Measurements from ENCODE around the gene CHML.

CHML gene

GRCh38 chr1:241611736-241612135, 28.4 kb downstream of the CHML start:
- Histone ChIP-seq H3K9me3 (ENCODE audit: insufficient read depth, low read length) (no peaks in the 10 kb centered on the region), H3K27ac (ENCODE audit: low read depth, low read length) (no peak overlapping the region), H3K36me3 (ENCODE audit: low read length) (no peaks in the 10 kb centered on the region), H4K20me1 (ENCODE audit: low read depth, low read length) (no peaks in the 10 kb centered on the region), H3K9me2 (replicated peaks; ENCODE audit: insufficient read depth, low read length) (no peaks in the 10 kb centered on the region), H3K4me2 (ENCODE audit: low read depth, low read length, poor library complexity, severe bottlenecking) (no peak overlapping the region), H3F3A (ENCODE audit: insufficient read depth) (no peaks in the 10 kb centered on the region; the same call in 1 of the 2 replicates), H2AFZ (ENCODE audit: low read depth, low read length, severe bottlenecking) (no peak overlapping the region), H3K9ac (ENCODE audit: low read length) (no peak overlapping the region), H3K27me3 (ENCODE audit: low read length) (no peaks in the 10 kb centered on the region), H3K4me3 (ENCODE audit: insufficient read depth, low read length, poor library complexity, severe bottlenecking) (no peak overlapping the region), H3K79me2 (ENCODE audit: insufficient read depth, low read length) (no peaks in the 10 kb centered on the region)
- no peak for TF ChIP-seq CTCF (IDR thresholded peaks at IDR 0.05; ENCODE audit: insufficient read depth, low read length, poor library complexity, severe bottlenecking)
- no peak for TF ChIP-seq EZH2phosphoT487 (conservative IDR thresholded peaks at IDR 0.05; ENCODE audit: low read length)

DNA sequence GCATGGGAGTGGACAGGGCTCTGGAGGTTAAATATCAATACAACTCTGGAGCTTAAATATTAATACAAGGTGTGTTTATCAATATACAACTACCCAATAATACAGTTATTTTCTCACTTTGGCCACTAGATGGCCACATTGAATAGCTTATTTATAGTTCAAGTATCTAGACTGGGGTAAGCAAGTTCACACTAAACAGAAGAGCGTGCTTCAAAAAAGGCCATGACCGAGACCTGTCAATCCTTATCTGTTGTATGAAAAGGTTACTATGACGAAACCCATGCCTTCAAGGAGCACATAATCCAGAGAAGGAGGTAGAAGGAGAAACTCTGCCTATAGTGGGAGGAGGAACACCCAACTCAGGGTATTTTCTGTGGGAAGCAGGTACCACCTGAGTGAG, 29.1 kb downstream of the CHML start:
- H3K36me3 ChIP-seq (ENCODE audit: low read length), result no peaks in the 10 kb centered on the region
- H2AFZ ChIP-seq (ENCODE audit: low read depth, low read length, severe bottlenecking), result peak overlapping the region; percentile 76
- no peaks in the 10 kb centered on the region; the same call in 1 of the 2 replicates for H3F3A ChIP-seq (ENCODE audit: insufficient read depth)
- H4K20me1 ChIP-seq (ENCODE audit: low read depth, low read length), result no peaks in the 10 kb centered on the region
- no peak overlapping the region for H3K27ac ChIP-seq (ENCODE audit: low read depth, low read length)
- H3K4me2 ChIP-seq (ENCODE audit: low read depth, low read length, poor library complexity, severe bottlenecking), result no peak overlapping the region
- no peaks in the 10 kb centered on the region for H3K79me2 ChIP-seq (ENCODE audit: insufficient read depth, low read length)
- H3K9me2 ChIP-seq (replicated peaks; ENCODE audit: insufficient read depth, low read length), result no peaks in the 10 kb centered on the region
- no peaks in the 10 kb centered on the region for H3K27me3 ChIP-seq (ENCODE audit: low read length)
- no peaks in the 10 kb centered on the region for H3K9me3 ChIP-seq (ENCODE audit: insufficient read depth, low read length)
- H3K4me3 ChIP-seq (ENCODE audit: insufficient read depth, low read length, poor library complexity, severe bottlenecking), result no peak overlapping the region
- H3K9ac ChIP-seq (ENCODE audit: low read length), result no peak overlapping the region
- TF ChIP-seq EZH2phosphoT487 (conservative IDR thresholded peaks at IDR 0.05; ENCODE audit: low read length) (no peak), CTCF (IDR thresholded peaks at IDR 0.05; ENCODE audit: insufficient read depth, low read length, poor library complexity, severe bottlenecking) (peak; percentile 57)

DNA sequence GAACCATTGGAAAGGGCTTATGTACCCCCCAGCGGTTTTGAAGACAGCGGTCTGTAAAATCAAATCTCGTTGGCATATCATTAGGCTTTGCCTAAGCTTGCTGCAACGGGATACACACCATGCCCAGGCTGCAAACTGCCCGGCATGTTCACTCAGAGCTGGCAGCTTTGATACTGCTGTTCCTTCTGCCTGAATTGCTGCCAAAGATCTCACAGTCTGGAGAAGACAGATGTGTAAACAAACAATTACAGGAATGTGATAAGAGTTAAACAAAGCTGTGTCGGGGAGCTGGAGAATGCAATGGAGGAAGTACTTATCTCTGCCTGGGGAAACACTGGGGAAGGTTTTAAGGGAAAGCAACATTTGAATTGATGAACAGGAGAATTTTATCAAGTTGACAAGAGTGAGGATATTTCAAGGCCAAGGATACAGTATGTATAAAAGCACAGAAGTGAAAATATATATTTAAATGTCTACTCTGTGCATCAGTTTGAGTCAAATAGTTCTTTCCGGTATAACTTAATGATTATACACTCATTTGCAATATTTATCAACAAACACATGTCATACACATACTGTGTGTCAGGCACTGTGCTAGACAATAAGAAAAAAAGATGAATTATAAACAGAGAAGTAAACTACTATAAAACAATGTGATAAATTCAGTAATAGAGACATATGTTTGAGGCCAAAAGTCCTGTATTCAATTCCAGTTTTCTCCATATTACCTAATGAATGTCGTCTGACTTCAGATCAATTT, 29.9 kb downstream of the CHML start:
- no peak overlapping the region for H3K9ac ChIP-seq (ENCODE audit: low read length)
- no peak overlapping the region for H3K4me2 ChIP-seq (ENCODE audit: low read depth, low read length, poor library complexity, severe bottlenecking)
- H3K36me3 ChIP-seq (ENCODE audit: low read length), result no peaks in the 10 kb centered on the region
- H3K9me3 ChIP-seq (ENCODE audit: insufficient read depth, low read length), result no peaks in the 10 kb centered on the region
- no peaks in the 10 kb centered on the region for H4K20me1 ChIP-seq (ENCODE audit: low read depth, low read length)
- H3K27me3 ChIP-seq (ENCODE audit: low read length), result no peaks in the 10 kb centered on the region
- no peaks in the 10 kb centered on the region for H3K79me2 ChIP-seq (ENCODE audit: insufficient read depth, low read length)
- no peak overlapping the region for H3K27ac ChIP-seq (ENCODE audit: low read depth, low read length)
- H3K4me3 ChIP-seq (ENCODE audit: insufficient read depth, low read length, poor library complexity, severe bottlenecking), result no peak overlapping the region
- TF ChIP-seq CTCF (IDR thresholded peaks at IDR 0.05; ENCODE audit: insufficient read depth, low read length, poor library complexity, severe bottlenecking) (no peak), EZH2phosphoT487 (conservative IDR thresholded peaks at IDR 0.05; ENCODE audit: low read length) (no peak)
- no peaks in the 10 kb centered on the region; the same call in 1 of the 2 replicates for H3F3A ChIP-seq (ENCODE audit: insufficient read depth)
- no peaks in the 10 kb centered on the region for H3K9me2 ChIP-seq (replicated peaks; ENCODE audit: insufficient read depth, low read length)
- no peak overlapping the region for H2AFZ ChIP-seq (ENCODE audit: low read depth, low read length, severe bottlenecking)
